Neural progenitor cell (in vitro differentiated cells): ENCODE measurements around the gene CLTCL1. TPM values are rescaled to one million over a fixed set of nuclear protein-coding genes. Genes with fewer than 3 reads are reported as not detected.

Experiments
- DNase-seq: peaks from one replicate; pipeline ENCODE4 v3.0.0-alpha.2; 2016; ENCODE audit warnings: low spot score
- H2AFZ ChIP-seq: fragments of 200-600 bp; sonication (generic); replicated peaks from 2 replicates; pipeline ENCODE4 v1.6.1; 2016; ENCODE audit warnings: antibody characterized with exemption
- H3F3A ChIP-seq: fragments of 200-600 bp; sonication (generic); 2 replicates; pipeline ENCODE4 v1.6.1; 2016; ENCODE audit warnings: antibody characterized with exemption, low read depth
- H3K27ac ChIP-seq: fragments of 200-600 bp; sonication (generic); 2 replicates; pipeline ENCODE4 v1.5.1; 2016; ENCODE audit warnings: mild to moderate bottlenecking
- H3K27me3 ChIP-seq: fragments of 200-600 bp; sonication (generic); 2 replicates; pipeline ENCODE4 v1.6.1; 2016; ENCODE audit warnings: mild to moderate bottlenecking, moderate library complexity
- H3K36me3 ChIP-seq: fragments of 200-600 bp; sonication (generic); 2 replicates; pipeline ENCODE4 v1.5.1; 2016
- H3K4me1 ChIP-seq: fragments of 200-600 bp; sonication (generic); 2 replicates; pipeline ENCODE4 v1.6.1; 2016; ENCODE audit warnings: mixed run types
- H3K4me2 ChIP-seq: fragments of 200-600 bp; sonication (generic); 2 replicates; pipeline ENCODE4 v1.6.1; 2016
- H3K4me3 ChIP-seq: fragments of 200-600 bp; sonication (generic); 2 replicates; pipeline ENCODE4 v1.5.1; 2016
- H3K79me2 ChIP-seq: fragments of 200-600 bp; sonication (generic); 2 replicates; pipeline ENCODE4 v1.6.1; 2016; ENCODE audit warnings: low read depth
- H3K9ac ChIP-seq: fragments of 200-600 bp; sonication (generic); 2 replicates; pipeline ENCODE4 v1.6.1; 2016
- H3K9me3 ChIP-seq: fragments of 200-600 bp; sonication (generic); 2 replicates; pipeline ENCODE4 v1.5.1; 2016; ENCODE audit warnings: low read depth
- H4K20me1 ChIP-seq: fragments of 200-600 bp; sonication (generic); 2 replicates; pipeline ENCODE4 v1.6.1; 2016; ENCODE audit warnings: low read depth
- H3K27ac Mint-ChIP-seq: 3 replicates; pipeline ENCODE4 v1.8.0; 2021; ENCODE audit warnings: mixed read lengths
- H3K27me3 Mint-ChIP-seq: 2 replicates; pipeline ENCODE4 v1.8.0; 2022; ENCODE audit warnings: low read depth, mild to moderate bottlenecking, inconsistent platforms, moderate library complexity, mixed read lengths; ENCODE audit not compliant: insufficient read depth
- H3K36me3 Mint-ChIP-seq: 3 replicates; pipeline ENCODE4 v1.8.0; 2021; ENCODE audit warnings: mixed read lengths
- H3K4me1 Mint-ChIP-seq: 3 replicates; pipeline ENCODE4 v1.8.0; 2021; ENCODE audit warnings: mixed read lengths
- H3K4me3 Mint-ChIP-seq: 3 replicates; pipeline ENCODE4 v1.8.0; 2021; ENCODE audit warnings: mild to moderate bottlenecking, moderate library complexity, mixed read lengths
- H3K9me3 Mint-ChIP-seq: 3 replicates; pipeline ENCODE4 v1.8.0; 2020; ENCODE audit warnings: mixed read lengths
- CTCF ChIP-seq: fragments of 200-600 bp; sonication (generic); IDR thresholded peaks from 2 replicates; pipeline ENCODE4 v1.5.1; 2017; ENCODE audit warnings: antibody characterized with exemption, mild to moderate bottlenecking
- EZH2 ChIP-seq: fragments of 200-600 bp; sonication (generic); IDR thresholded peaks from 2 replicates; pipeline ENCODE4 v1.6.1; 2017; ENCODE audit warnings: antibody characterized with exemption, mild to moderate bottlenecking, moderate library complexity
- EZH2phosphoT487 ChIP-seq: fragments of 200-600 bp; sonication (generic); IDR thresholded peaks from 2 replicates; pipeline ENCODE4 v1.6.1; 2017; ENCODE audit warnings: antibody characterized with exemption
- total RNA-seq: library from RNA; depleted of rRNA; stranded (reverse); fragments of >200 nt; gene quantifications from 2 replicates; pipeline ENCODE4 v1.2.3, GENCODE V29; 2015; ENCODE audit warnings: low replicate concordance

Gene CLTCL1
- total RNA-seq, 1 donor from 2014 or later: 13.7 TPM

- Histone ChIP-seq H3K9ac (no peak overlapping the region), H2AFZ (no peak overlapping the region), H3K36me3 (no peaks in the 10 kb centered on the region), H4K20me1 (peaks cover 2% of the 10 kb centered on the region), H3F3A (no peaks in the 10 kb centered on the region), H3K9me3 (no peaks in the 10 kb centered on the region), H3K27ac (no peak overlapping the region), H3K79me2 (peaks cover 3% of the 10 kb centered on the region), H3K4me3 (no peak overlapping the region), H3K27me3 (no peaks in the 10 kb centered on the region), H3K4me1 (peaks cover under 1% of the 10 kb centered on the region), H3K4me2 (no peak overlapping the region)
- Mint-ChIP-seq H3K36me3 (peaks cover 15% of the 10 kb centered on the region), H3K27me3 (peaks cover 2% of the 10 kb centered on the region), H3K4me1 (peaks cover 2% of the 10 kb centered on the region), H3K4me3 (no peak overlapping the region), H3K9me3 (no peaks in the 10 kb centered on the region), H3K27ac (no peak overlapping the region)
- TF ChIP-seq EZH2phosphoT487: no peak
- TF ChIP-seq CTCF: no peak
- TF ChIP-seq EZH2: no peak
- DNase-seq: no peak
Measured at GRCh38 chr22:19138217-19139000, 153.1 kb downstream of the CLTCL1 start.

- H3K4me3 Mint-ChIP-seq: no peak overlapping the region
- no peak overlapping the region for H3K4me2 ChIP-seq
- H3K4me1 ChIP-seq: no peaks in the 10 kb centered on the region
- peaks cover 2% of the 10 kb centered on the region for H3K27me3 Mint-ChIP-seq
- no peaks in the 10 kb centered on the region for H3F3A ChIP-seq
- H3K27ac Mint-ChIP-seq: no peak overlapping the region
- peaks cover 14% of the 10 kb centered on the region for H3K36me3 Mint-ChIP-seq
- H3K79me2 ChIP-seq: no peaks in the 10 kb centered on the region
- H3K27ac ChIP-seq: no peak overlapping the region
- no peaks in the 10 kb centered on the region for H3K4me1 Mint-ChIP-seq
- no peaks in the 10 kb centered on the region for H4K20me1 ChIP-seq
- H2AFZ ChIP-seq: no peak overlapping the region
- H3K9me3 ChIP-seq: no peaks in the 10 kb centered on the region
- no peak overlapping the region for H3K9ac ChIP-seq
- no peak for DNase-seq
- TF ChIP-seq EZH2phosphoT487 (no peak), CTCF (no peak), EZH2 (no peak)
- H3K9me3 Mint-ChIP-seq: no peaks in the 10 kb centered on the region
- H3K36me3 ChIP-seq: no peaks in the 10 kb centered on the region
- H3K27me3 ChIP-seq: no peaks in the 10 kb centered on the region
- no peak overlapping the region for H3K4me3 ChIP-seq
Measured at GRCh38 chr22:19137384-19138216, 153.9 kb downstream of the CLTCL1 start.

- Mint-ChIP-seq H3K4me1 (no peaks in the 10 kb centered on the region), H3K27ac (no peak overlapping the region), H3K9me3 (no peaks in the 10 kb centered on the region), H3K36me3 (peaks cover 14% of the 10 kb centered on the region), H3K27me3 (peaks cover 2% of the 10 kb centered on the region), H3K4me3 (no peak overlapping the region)
- Histone ChIP-seq H3K27me3 (no peaks in the 10 kb centered on the region), H3K4me1 (no peaks in the 10 kb centered on the region), H3K4me3 (no peak overlapping the region), H2AFZ (no peak overlapping the region), H3K9ac (no peak overlapping the region), H3K9me3 (no peaks in the 10 kb centered on the region), H3F3A (no peaks in the 10 kb centered on the region), H3K79me2 (no peaks in the 10 kb centered on the region), H3K27ac (no peak overlapping the region), H3K36me3 (no peaks in the 10 kb centered on the region), H4K20me1 (no peaks in the 10 kb centered on the region), H3K4me2 (no peak overlapping the region)
- TF ChIP-seq CTCF (no peak), EZH2 (no peak)
- no peak for DNase-seq
Measured at GRCh38 chr22:19136915-19137314, 154.6 kb downstream of the CLTCL1 start.
